Suprapubic skin (tissue), 3 donors: Measurements from ENCODE around the gene PRSS22.

Source experiments
- CTCF ChIP-seq, 2 donors: fragments of 200-600 bp in 1 of 2; fragments of 450-650 bp in 1 of 2; sonication (generic) in 1 of 2; IDR thresholded peaks; one replicate each; pipeline ENCODE4 v1.5.1; 2016 to 2019; ENCODE audit warnings: antibody characterized with exemption in 2 of 2, mild to moderate bottlenecking in 1 of 2, moderate library complexity in 1 of 2
- POLR2AphosphoS5 ChIP-seq, 3 donors: sonication (generic); formaldehyde crosslinking; IDR thresholded peaks; one replicate each; pipeline ENCODE4 v1.6.1; 2017; ENCODE audit warnings: antibody characterized with exemption in 3 of 3

GRCh38 chr16:2822158-2822495 is 35.8 kb downstream of the PRSS22 start:
- TF ChIP-seq CTCF (IDR thresholded peaks at IDR 0.05) (no peak), POLR2AphosphoS5 (IDR thresholded peaks at IDR 0.05) (no peak)
